HG03196 (cell line): ENCODE data around the gene THSD7B.

ENCODE experiments used
- ATAC-seq: cut with Tn5 transposase; IDR thresholded peaks from one replicate; pipeline ENCODE4 v1.9.1; 2021; ENCODE audit not compliant: unreplicated experiment

The THSD7B gene

DNA sequence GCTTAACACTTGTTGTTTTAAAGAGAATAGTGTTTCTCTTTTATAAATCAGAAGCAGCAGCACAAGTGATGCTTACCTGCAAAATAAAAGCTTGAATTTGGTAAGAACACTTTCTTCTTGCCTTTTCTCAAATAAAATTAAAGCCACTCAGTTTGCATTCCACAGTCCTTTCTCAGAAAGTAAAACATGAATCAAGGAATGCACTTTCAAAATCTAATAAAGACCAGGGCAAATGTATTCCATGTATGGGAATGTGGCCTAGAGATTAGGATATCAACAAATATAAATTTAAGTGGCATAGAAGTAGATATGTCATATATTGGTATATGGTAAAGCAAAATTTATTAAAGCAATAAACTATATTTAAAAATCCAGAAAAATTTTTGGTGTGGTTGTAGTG lies 352.8 kb downstream of the THSD7B start:
- no peak for ATAC-seq

DNA sequence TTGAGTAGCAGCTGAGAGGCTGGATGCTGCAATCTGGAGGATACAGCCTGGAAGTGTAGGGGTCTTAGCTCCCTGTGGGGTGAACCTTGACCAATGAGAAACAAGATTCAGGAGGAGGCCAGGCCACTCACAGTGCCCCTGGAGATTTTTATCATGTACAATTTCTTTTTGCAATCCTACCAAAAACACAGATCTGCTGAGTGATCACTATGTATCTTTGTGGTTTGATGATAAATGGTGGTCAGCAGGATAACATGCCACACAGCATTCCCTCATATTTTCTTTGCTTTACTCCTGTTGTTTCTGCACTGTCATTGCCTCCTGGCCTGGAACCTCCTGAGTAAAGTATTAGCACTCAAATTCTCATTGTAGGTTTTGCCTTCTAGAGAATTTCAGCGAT lies 357.9 kb downstream of the THSD7B start:
- no peak for ATAC-seq

DNA sequence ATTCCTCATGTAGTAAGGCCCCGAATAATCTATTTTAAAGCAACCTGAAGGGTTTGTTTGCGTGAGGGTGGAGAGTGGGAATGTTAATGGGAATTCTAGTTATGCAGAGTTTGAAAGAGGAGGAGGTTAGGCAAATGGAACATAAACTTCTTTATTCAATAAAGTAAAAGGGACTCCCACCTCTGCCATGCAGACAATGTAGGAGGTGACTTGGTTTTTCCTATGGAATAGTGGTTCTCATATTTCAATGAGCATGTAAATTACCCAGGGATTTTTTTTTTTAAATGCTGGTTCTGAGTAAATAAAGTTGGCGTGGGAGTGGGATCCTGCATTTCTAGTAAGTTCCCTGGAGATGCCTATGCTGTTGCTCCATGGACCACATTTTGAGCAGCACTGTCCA lies 367.9 kb downstream of the THSD7B start:
- ATAC-seq, result no peak

DNA sequence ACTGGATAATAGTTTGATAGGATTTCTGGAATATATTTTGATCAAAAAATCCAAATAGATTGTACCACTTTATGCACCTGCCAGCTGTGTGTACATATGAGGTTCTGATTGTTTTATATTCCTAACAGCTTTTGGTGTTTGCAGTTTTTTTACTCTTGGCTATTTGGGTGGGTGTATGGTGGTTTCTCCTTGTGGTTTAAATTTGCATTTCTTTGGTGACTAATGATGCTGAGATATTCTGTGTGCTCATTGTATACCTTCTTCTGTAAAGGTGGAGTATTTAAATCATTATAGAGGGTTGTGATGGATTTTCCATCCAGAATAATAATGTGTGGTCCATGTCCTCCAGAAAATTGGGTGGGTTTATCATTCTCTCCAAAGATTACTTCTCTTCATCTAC lies 372.9 kb downstream of the THSD7B start:
- ATAC-seq, result no peak

DNA sequence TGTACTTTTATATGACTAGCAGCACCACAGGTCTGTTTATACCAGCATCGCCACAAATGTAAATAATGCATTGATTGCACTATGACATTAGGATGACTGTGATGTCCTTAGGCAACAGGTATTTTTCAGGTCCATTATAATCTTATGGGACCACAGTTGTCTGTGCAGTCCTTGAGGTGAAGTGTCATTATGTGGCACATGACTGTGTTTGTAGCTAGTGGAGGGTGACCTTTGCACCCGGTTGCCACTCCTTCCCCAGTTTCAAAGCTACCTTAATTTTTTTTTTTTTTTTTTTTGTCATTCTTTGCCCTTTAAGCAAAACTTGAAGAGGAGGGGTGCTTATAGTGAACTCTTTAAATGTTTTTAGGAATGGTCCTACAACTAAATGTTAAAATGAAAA lies 386.4 kb downstream of the THSD7B start:
- no peak for ATAC-seq

DNA sequence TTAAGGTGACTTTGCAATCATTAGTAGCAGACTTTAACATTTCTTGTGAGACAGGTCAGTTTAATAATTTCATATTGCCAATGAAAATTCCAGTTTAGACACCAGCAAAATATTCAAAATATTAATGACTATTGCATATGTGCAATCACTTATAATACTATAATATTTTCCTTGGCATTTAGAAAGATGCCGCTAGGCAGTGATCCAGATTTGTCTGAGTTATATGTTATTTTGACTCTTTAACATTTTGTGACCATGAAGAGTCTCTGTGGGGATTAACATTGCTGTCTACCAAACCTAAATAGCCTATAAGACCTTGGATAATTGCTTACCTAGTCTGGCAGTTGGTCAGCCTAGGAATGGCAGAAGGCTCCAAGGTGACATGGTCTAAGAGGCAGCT lies 389.6 kb downstream of the THSD7B start:
- no peak for ATAC-seq

DNA sequence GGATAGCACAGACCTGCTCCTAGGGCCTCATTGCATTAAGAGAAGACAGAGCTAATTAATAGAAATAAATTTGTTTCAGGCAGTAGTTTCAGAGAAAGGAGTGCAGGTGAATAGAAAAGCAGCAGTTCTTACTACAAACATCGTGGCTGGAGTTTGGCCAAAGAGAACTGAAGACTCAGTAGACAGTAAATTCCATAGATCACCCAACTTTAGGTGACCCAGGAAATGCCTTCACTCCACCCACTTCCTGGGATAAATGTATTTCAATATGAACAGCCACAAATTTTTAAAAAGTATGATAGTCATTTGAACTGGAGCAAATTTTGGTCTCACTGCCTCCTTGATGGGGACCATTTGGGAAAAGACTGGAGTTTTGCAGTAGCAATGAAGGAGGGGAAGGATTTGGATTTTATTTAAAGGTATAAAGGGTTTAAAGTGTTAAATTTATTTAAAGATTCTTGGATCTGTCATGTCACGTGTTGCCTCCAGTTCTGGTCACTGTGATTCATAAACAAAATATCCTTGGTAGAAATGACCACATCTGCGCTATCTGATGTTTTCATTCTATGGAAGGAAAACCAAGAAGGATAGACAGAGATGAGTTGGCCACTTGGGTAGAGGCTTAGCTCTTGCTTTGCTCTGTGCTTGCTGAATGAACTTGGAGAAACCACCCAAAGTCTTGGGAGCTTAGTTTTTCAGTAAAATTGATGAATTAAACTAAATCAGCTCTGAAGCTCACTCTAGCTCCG lies 390.2 kb downstream of the THSD7B start:
- no peak for ATAC-seq

DNA sequence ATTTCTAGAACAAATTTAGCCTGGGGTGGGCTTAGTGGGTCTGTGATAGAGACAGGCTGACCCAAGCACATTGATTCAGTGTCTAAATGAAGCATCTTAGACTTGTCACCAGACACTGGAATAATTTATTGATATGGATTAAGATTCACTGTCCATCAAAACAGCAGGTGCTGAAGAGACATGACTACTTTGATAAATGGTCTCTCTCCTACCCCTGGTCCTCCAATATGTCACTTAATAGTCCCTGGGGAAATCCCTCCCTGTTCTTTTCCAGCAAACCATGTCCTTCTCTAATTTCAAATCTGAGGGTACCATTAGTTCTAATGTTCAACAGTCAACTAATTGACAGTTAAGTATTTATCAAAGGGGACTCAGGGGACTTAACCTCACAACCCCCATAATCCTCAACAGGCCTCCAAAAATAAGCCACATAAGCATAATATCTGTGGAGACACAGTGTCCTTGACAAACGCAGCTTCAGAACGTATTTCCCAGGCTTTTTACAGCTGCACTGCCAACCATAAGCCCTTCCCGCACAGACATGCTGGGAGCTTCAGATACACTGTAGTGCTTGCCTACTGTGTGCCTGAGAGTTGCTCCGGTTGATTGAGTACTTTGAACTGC lies 391.0 kb downstream of the THSD7B start:
- no peak for ATAC-seq

DNA sequence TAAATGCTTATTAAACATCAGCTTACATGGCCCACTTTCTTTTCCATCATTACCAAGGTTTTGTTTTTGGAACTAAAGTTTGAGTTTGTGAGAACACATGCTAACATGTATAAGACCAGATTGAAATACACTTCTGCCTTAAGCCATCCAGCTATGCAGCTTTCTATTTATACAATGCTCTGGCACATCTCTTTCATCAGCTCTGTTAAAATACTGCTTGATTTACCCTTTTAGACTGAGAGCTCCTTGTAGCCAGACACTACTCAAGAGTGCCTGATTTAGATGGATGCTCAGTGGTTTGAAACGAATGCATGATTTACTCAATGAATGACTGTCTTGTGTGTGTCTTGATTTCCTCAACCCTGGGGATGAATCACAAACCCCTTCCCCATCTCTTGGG lies 392.5 kb downstream of the THSD7B start:
- no peak for ATAC-seq

DNA sequence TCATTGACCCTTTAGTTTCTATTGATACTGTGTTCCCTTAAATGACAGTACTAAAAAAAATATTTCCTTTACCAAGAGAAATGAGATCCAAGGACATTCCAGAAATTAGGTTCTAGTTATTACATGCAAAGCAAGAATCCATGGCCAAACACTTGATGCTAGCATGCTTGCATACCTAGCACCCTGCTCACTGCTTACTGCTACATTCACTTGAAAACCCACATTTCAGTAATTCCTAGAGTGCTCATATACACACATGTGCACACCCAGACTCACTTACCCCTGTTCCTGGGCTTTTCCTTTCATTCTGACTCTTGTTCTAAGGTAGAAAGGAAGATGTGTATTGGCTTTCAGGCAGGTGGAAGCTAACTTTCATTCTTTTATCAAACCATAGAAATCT lies 395.9 kb downstream of the THSD7B start:
- no peak for ATAC-seq

DNA sequence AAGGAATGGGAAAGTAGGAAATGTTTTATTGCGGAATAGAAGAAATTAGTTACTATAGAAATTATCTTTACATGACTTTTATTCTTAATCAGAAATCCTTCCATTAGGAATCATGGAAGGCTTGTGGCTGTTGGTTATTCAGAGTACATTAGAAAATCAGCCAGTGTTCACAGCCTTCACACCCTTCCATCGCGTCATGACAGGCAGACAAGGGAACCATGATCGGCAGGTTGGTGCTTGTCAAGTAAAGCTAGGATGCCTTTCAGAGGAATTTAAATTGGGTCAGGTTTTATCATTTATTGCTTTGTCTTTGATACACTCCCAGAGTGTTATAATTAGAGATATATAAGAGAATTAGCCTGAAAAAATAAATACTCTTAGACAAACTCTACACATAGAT lies 400.6 kb downstream of the THSD7B start:
- no peak for ATAC-seq

DNA sequence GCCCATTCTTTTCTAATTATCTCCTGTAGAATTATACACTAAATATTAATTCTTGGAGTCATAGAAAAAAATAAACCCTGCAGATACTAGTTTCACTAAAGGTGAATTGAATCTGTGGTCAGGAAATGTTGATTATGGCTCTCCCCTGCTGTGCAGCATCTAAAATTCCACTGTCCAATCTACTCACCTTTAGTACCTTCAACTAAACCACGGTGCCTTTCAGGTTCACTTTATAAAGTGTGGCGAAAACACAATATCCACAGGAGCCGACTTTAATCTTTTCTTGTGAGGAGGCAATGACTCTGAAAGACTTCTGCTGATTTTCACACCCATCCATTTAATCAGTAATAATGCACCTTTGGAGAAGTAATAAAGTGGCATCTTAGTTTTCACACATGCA lies 402.3 kb downstream of the THSD7B start:
- no peak for ATAC-seq

DNA sequence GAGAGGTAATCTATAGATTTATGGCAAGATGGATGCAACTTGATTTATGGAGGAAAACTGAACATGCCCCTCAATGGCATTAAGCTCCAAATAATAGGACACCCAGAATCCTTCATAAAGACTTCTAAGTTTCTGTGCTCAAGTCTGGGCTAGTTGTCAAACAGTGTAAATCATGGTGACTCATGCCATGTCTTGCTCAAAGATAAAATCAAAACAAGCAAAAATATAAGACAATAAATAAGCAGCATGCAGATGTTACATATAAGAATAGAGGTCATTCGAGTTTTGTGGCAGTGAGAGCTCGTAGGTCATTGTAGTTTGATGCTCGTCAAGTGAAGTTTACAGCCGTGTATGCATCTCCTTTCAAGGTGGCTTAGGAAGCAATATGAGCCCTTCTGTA lies 403.2 kb downstream of the THSD7B start:
- no peak for ATAC-seq

DNA sequence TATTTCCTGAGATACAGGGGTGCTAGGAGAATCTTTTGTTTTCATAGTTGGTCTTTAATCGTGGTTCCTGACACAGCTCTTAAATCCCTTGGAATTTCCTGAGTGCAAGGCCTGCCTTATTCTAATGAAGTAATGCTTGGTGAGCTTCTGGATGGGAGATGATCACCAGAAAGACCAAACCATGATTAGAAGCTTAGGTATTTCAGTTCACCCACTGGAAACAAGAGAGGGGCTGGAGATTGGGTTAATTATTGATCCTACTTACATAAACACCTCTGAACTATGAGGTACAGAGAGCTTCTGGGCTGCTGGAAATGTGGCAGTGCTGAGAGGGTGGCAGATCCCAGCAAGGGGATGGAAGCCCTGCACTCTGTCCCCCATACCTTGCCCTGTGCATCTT lies 406.8 kb downstream of the THSD7B start:
- ATAC-seq, result no peak

DNA sequence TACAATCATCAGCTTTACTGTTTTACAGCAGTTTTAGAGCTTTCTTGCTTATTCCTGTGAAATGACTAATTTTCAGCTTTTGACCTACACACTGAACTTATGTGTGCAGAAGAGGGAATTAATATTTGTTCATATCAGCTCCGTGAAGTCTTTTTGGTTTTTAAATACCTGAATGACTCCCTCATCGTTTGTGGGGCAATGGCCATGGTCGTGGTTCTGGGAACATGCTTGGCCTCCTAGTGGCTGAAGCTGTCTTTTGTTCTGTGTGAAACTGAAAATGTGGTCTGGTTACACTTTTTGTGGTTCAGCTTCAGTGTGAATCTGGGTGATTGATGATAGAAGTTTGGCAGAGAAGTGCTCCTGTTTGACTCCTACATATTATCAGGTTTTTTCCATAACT lies 408.1 kb downstream of the THSD7B start:
- ATAC-seq, result peak; percentile 70

DNA sequence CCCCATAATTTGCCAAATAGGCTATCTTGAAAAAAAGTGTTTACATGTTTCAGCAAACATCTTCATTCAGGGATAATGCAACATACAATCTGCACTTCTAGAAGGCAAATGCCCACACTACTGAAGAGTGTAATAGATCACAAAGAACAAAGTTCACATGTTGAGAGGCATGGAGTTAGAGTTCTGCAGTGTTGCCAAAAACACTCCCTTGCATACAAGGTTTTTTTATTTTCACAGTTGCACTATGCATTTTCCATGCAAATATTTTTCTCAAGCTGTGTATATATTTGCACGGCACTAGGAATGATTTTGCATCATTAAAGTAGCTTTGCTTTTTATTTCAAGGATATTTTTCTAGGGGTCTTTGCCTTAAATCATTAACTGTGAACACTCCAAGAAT lies 409.9 kb downstream of the THSD7B start:
- ATAC-seq, result no peak

DNA sequence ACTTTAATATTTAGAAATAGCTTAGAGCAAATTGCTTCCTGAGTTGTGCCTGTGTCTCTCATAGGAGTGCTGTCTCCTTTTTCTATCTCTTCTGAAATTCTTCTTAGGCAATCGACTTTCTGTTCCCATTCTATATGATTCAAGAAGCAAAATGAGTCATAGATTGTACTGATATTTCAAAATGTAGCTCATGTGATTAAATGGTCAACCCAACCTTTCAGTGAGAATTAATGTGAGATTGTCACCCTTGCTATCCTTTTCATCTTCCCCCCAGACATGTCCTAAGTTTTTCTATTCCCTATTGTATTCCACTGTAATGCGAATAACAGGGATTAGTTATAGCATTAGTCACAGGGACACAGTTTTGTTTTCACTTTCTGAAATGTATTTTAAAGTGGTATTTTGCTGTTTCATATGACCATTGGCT lies 413.6 kb downstream of the THSD7B start:
- ATAC-seq, result no peak

DNA sequence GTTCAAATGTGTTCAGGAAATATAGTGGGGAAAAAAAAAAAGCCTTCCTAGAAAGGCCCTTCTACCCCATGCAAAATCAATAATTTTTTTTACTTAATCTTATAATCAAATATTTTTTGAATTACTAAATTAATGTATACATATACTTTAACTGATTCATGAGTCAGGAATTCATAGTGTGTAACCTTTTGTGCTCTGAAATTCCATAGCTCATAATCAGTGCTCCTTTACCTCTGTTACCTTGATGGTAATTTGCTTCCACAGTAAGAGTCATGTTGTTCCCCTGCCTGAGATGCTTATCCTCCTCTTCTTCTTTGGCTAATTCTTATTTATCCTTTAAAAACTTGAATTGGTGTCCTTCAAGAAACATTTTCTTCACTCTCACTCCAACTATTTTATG lies 414.2 kb downstream of the THSD7B start:
- no peak for ATAC-seq

DNA sequence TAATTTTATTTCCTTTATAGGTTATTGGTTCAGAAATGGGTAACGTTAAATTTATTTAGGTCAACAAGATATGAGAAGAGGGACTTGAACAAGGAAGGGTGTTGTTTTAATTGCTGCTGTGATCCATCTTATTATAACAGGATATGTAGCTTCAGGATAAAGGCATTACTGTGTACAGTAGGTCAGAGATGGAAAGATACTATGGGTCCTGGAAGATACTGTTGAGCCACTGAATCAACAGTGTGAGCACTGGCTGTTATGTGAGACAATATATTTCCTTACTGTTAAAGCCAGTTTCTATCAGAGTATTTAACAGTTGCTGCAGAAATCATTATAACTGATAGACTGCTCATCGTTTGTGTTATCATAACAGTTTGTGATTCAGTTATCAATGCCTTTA lies 414.7 kb downstream of the THSD7B start:
- no peak for ATAC-seq

DNA sequence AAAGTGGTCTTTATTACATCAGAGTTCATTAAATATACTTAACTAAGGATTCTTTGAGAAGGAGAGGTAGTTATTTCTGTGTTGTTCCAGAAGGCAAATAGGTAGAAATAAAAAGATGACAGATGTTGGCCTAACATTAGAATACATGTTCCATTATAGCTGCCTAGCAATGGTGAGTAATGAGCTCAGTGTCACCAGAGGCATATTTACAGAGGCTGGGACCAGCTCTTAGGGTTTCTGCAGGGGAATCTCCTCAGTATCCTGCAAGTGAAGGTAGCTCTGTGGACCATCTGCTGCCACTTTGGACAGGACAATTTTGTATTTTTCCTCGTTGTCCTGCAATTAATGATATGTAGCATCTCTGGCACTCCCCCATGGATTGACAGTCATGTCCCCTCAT lies 416.0 kb downstream of the THSD7B start:
- ATAC-seq, result no peak

DNA sequence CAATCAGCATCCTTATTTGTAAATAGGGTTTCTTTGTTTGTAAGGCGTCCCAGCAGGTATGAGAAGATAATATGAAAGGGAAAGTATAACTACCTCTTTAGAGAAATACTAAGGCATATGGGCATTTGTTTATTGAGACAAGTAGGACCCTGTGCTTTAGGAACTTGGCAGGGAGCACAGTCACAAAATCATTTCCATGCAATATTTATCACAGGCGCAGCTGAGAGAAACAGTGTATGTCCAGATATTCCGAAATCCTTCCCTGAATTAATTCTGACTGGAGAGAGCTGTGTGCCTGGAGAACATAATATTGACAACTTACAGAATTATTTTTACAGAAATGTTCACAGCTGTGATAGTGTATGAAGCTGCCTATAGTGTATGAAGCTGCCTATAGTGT lies 416.7 kb downstream of the THSD7B start:
- no peak for ATAC-seq

DNA sequence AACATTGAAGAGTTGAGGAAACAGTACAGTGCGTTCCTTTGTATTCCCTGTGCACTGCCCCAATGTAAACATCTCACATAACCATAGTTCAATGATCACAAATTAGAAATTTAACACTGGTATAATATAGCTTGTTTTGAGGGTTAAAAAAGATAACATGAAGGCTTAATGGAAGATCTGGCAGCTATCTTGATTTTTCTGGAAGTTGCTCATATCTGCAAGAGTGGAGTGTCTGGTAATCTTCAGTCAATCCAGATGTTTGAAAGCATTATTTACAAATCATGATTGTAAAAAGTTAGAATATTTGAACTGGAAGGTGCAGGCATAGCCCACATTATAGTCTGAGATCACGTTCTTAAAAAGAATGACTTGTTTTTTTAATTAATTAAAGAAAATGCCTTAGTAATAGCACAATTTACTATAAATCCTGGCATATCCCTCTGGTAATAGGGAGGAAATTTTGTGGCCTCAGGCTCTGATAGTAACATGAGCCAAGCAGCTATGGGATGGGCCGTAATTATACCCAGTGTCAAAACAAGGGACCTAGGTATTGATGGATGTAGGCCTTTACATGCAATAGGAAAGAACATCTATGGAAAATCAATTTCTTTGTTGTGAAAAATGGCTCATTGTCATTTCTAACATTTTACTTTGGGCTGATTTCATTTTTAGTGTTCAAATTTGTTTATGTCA lies 418.0 kb downstream of the THSD7B start:
- no peak for ATAC-seq
